Activated B cell treated with CpG ODN at 0.5 μM for 24 hours (primary cell): ENCODE results near the gene SLC22A1. TPM values are rescaled to one million over a fixed set of nuclear protein-coding genes. Genes with fewer than 3 reads are reported as not detected.

Experiments
- ATAC-seq: fragments of 200-7000 bp; cut with Tn5 transposase; one replicate; pipeline ENCODE4 v1.10.0; 2021; ENCODE audit warnings: low read depth, mild to moderate bottlenecking, moderate library complexity
- CTCF ChIA-PET: fragments of 350-600 bp; sonication (Branson Sonifier 250); formaldehyde crosslinking; loops from one replicate; lab custom pipeline; 2021; ENCODE audit warnings: antibody characterized with exemption; lab: Charles Lee
- POLR2A ChIA-PET: fragments of 350-600 bp; sonication (Branson Sonifier 250); formaldehyde crosslinking; loops from one replicate; lab custom pipeline; 2021; ENCODE audit warnings: antibody characterized with exemption; lab: Charles Lee
- DNase-seq: peaks from one replicate; pipeline ENCODE4 v3.0.0; 2022
- H3K27ac Mint-ChIP-seq: one replicate; pipeline ENCODE4 v1.8.0; 2020; ENCODE audit warnings: mixed read lengths
- H3K27me3 Mint-ChIP-seq: one replicate; pipeline ENCODE4 v1.8.0; 2021; ENCODE audit warnings: mixed read lengths
- H3K36me3 Mint-ChIP-seq: one replicate; pipeline ENCODE4 v1.8.0; 2021; ENCODE audit warnings: low read depth, mixed read lengths
- H3K4me1 Mint-ChIP-seq: one replicate; pipeline ENCODE4 v1.8.0; 2021; ENCODE audit warnings: mixed read lengths
- H3K4me3 Mint-ChIP-seq: one replicate; pipeline ENCODE4 v1.8.0; 2020; ENCODE audit warnings: mild to moderate bottlenecking, mixed read lengths
- H3K9me3 Mint-ChIP-seq: one replicate; pipeline ENCODE4 v1.8.0; 2020; ENCODE audit warnings: mixed read lengths
- intact Hi-C: fragments of 100-400 bp; cut with micrococcal nuclease; formaldehyde crosslinking; loops from one replicate; pipeline ENCODE4 v1.15.1; 2024
- total RNA-seq: library from RNA; stranded (reverse); gene quantifications from 2 replicates; pipeline ENCODE4 v1.2.3, GENCODE V29; 2022
- TF ChIP-seq, protein P1 (sequence below): fragments of 200-600 bp; IDR thresholded peaks from one replicate; pipeline ENCODE4 v1.8.0; 2022; ENCODE audit warnings: antibody characterized with exemption, mild to moderate bottlenecking

SLC22A1 gene
- total RNA-seq, 1 donor from 2014 or later = 2.8 TPM

DNA sequence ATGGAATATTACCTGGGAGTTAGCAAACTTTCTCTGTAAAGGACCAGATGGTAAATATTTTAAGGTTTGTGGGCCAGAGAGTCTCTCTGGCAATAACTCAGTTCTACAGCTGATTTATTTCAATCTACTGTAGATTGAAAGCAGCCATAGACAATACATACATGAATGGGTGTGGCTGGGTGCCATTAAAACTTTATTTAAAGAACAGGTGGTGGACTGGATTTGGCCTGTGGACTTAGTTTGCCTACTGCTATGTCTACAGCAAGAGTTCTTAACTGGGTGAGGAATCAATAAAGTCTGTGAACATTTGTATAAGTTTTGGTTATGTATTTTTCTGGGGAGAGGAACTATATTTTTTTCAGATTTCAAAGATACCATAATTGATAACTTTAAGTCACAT lies 81.9 kb downstream of the SLC22A1 start:
- ChIA-PET POLR2A (no interaction called here), CTCF (no interaction called here)
- DNase-seq = no peak
- no peak for ATAC-seq
- intact Hi-C loops = no loop called here
- TF ChIP-seq, protein P1, sequence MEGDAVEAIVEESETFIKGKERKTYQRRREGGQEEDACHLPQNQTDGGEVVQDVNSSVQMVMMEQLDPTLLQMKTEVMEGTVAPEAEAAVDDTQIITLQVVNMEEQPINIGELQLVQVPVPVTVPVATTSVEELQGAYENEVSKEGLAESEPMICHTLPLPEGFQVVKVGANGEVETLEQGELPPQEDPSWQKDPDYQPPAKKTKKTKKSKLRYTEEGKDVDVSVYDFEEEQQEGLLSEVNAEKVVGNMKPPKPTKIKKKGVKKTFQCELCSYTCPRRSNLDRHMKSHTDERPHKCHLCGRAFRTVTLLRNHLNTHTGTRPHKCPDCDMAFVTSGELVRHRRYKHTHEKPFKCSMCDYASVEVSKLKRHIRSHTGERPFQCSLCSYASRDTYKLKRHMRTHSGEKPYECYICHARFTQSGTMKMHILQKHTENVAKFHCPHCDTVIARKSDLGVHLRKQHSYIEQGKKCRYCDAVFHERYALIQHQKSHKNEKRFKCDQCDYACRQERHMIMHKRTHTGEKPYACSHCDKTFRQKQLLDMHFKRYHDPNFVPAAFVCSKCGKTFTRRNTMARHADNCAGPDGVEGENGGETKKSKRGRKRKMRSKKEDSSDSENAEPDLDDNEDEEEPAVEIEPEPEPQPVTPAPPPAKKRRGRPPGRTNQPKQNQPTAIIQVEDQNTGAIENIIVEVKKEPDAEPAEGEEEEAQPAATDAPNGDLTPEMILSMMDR = no peak
- Mint-ChIP-seq H3K9me3 (peaks cover 11% of the 10 kb centered on the region), H3K36me3 (no peaks in the 10 kb centered on the region), H3K27ac (no peak overlapping the region), H3K4me3 (no peak overlapping the region), H3K4me1 (no peaks in the 10 kb centered on the region), H3K27me3 (no peaks in the 10 kb centered on the region)

DNA sequence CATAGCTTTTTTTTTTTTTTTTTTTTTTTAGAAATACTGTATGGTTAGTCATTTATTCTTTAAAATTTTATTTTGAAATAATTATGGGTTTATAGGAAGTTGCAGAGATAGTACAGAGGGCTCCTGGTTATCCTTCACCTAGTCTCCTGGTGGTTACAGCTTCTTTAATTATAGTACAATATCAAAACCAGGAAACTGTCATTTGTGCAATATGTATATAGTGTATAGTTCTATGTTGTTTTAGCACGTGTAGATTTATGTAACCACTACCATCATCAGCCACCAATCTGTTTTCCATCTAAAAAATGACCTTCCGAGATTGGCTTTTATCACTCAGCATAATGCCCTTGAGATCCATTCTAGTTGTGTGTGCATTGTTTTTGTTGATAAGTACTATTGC lies 82.3 kb downstream of the SLC22A1 start:
- TF ChIP-seq, protein P1 = no peak
- peaks cover 11% of the 10 kb centered on the region for H3K9me3 Mint-ChIP-seq
- ATAC-seq (no peak), DNase-seq (no peak)
- intact Hi-C loops = no loop called here
- H3K4me3 Mint-ChIP-seq = no peak overlapping the region
- H3K4me1 Mint-ChIP-seq = no peaks in the 10 kb centered on the region
- no peaks in the 10 kb centered on the region for H3K27me3 Mint-ChIP-seq
- no peak overlapping the region for H3K27ac Mint-ChIP-seq
- POLR2A ChIA-PET = no interaction called here
- CTCF ChIA-PET = no interaction called here
- H3K36me3 Mint-ChIP-seq = no peaks in the 10 kb centered on the region

DNA sequence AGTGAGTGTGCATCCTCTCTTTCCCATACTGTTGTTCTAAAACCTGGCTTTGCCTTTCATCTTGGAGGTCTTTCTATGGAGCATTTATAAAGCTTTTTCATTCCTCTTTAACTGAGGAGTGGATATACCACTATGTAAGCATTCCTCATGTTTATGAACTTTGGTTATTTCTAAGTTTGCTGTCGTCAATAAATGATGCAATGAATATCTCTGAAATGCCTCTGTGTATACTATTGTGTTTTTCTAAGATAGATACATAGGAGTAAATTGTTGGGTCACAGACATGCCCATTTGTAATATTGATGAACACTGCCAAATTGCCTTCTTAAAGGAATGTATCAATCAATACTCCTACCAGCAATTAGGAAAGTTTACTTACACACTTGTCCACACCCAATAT lies 83.1 kb downstream of the SLC22A1 start:
- Mint-ChIP-seq H3K27me3 (no peaks in the 10 kb centered on the region), H3K9me3 (peaks cover 11% of the 10 kb centered on the region), H3K27ac (no peak overlapping the region), H3K4me3 (no peak overlapping the region), H3K36me3 (no peaks in the 10 kb centered on the region), H3K4me1 (no peaks in the 10 kb centered on the region)
- TF ChIP-seq, protein P1 = no peak
- POLR2A ChIA-PET = no interaction called here
- DNase-seq = no peak
- intact Hi-C loops = no loop called here
- no peak for ATAC-seq
- CTCF ChIA-PET = no interaction called here

DNA sequence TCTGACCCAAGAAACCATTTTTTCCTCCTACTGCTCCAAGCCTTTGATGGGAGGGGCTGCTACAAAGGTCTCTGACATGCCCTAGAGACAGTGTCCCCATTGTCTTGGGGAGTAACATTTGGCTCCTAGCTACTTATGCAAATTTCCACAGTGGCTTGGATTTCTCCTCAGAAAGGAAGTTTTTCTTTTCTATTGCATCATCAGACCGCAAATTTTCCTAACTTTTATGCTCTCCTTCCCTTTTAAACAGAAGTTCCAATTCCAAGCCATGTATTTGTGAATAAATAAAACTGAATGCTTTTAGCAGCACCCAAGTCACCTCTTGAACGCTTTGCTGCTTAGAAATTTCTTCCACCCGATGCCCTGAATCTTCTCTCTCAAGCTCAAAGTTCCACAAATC lies 86.0 kb downstream of the SLC22A1 start:
- Mint-ChIP-seq H3K9me3 (peaks cover 14% of the 10 kb centered on the region), H3K4me1 (no peaks in the 10 kb centered on the region), H3K27ac (no peak overlapping the region), H3K4me3 (no peak overlapping the region), H3K27me3 (no peaks in the 10 kb centered on the region), H3K36me3 (no peaks in the 10 kb centered on the region)
- ChIA-PET POLR2A (no interaction called here), CTCF (no interaction called here)
- DNase-seq (no peak), ATAC-seq (no peak)
- intact Hi-C loops = no loop called here
- TF ChIP-seq, protein P1 = no peak

Other genes with a start within 250 kb of the SLC22A1 start
- not detected in 2 replicates for gene MAS1, start 230.8 kb upstream of the SLC22A1 start, total RNA-seq
- 69.6 and 79.5 TPM in 2 replicates for gene IGF2R, start 152.7 kb upstream of the SLC22A1 start, total RNA-seq
- gene SLC22A2, start 137.0 kb downstream of the SLC22A1 start, total RNA-seq = not detected in 2 replicates
- gene SLC22A3, start 226.6 kb downstream of the SLC22A1 start, total RNA-seq = not detected in 2 replicates